Adrenal gland (tissue), 12 donors: Measurements from ENCODE around the gene RIC8A. TPM values are rescaled to one million over a fixed set of nuclear protein-coding genes. Genes with fewer than 3 reads are reported as not detected.

Source experiments
- DNase-seq, 7 donors: peaks; one replicate each; pipeline ENCODE4 v3.0.0-alpha.2; 2019 to 2020
- H3K27ac ChIP-seq, 5 donors: fragments of 200-600 bp; sonication (generic) in 4 of 5; 1 replicate in 3 of 5; 2 replicates in 2 of 5; pipeline versions ENCODE4 v1.5.1 to v1.8.0; 2016 to 2020; ENCODE audit warnings: mild to moderate bottlenecking in 1 of 5
- H3K27me3 ChIP-seq: fragments of 200-600 bp; 2 replicates; pipeline ENCODE4 v1.8.0; 2021
- H3K36me3 ChIP-seq, 2 donors: fragments of 200-600 bp; replicated peaks in 1 of 2; 1 replicate in 1 of 2; 2 replicates in 1 of 2; pipeline versions ENCODE4 v1.5.1 to v1.8.0; 2018 to 2022
- H3K4me1 ChIP-seq, 2 donors: fragments of 200-600 bp; replicated peaks in 1 of 2; 1 replicate in 1 of 2; 2 replicates in 1 of 2; pipeline versions ENCODE4 v1.5.1 to v1.8.0; 2018 to 2021
- H3K4me3 ChIP-seq, 4 donors: fragments of 200-600 bp; sonication (generic) in 3 of 4; one replicate each; pipeline ENCODE4 v1.5.1; 2016 to 2018
- H3K9me3 ChIP-seq, 3 donors: fragments of 200-600 bp; sonication (generic) in 1 of 3; replicated peaks in 1 of 3; 1 replicate in 2 of 3; 2 replicates in 1 of 3; pipeline versions ENCODE4 v1.5.1 to v1.8.0; 2016 to 2021
- POLR2A ChIP-seq, 2 donors: fragments of 450-650 bp; IDR thresholded peaks; one replicate each; pipeline ENCODE4 v1.6.1; 2017; ENCODE audit warnings: antibody characterized with exemption in 2 of 2, mild to moderate bottlenecking in 2 of 2, moderate library complexity in 1 of 2
- WGBS, 4 donors: extraction: QIAGEN DNeasy Blood & Tissue Kit in 2 of 4; methylation state at CpG; one replicate each; pipeline versions ENCODE4 v1.1.5 to v1.1.7; 2013 to 2017; 5-methylcytosine and 5-hydroxymethylcytosine counted together
- intact Hi-C, 2 donors: fragments of 100-400 bp; cut with DNase I; formaldehyde crosslinking; loops; one replicate each; pipeline versions ENCODE4 v1.14.1 to v1.15.0; 2022 to 2023
- polyA plus RNA-seq, 3 donors: library from polyadenylated mRNA; stranded (reverse); fragments of 200-250 nt in 2 of 3; fragments of 350-450 nt in 1 of 3; fragmentation: Illumina TruSeq in 1 of 3; extraction: RNeasy Lipid Tissue Mini Kit (QIAGEN cat#74804) in 1 of 3; gene quantifications; one replicate each; pipeline ENCODE4 v1.2.3, GENCODE V29; 2013 to 2014
- total RNA-seq, 9 donors: library from RNA; depleted of rRNA in 4 of 9; stranded (reverse); fragments of >200 nt in 4 of 9; fragments of 120-200 nt in 1 of 9; fragmentation: NEBNext Ultra II Directional in 1 of 9; extraction: Animal tissue kit (Norgen Biotek cat#: 25700) in 1 of 9; gene quantifications; one replicate each; pipeline versions ENCODE4 v1.1.0 to v1.2.4, GENCODE V29; 2013 to 2023
- TF ChIP-seq, protein P1 (sequence below), 6 experiments: fragments of 450-650 bp in 4 of 6; fragments of 200-600 bp in 2 of 6; sonication (generic) in 1 of 6; IDR thresholded peaks; 1 replicate in 5 of 6; 2 replicates in 1 of 6; pipeline versions ENCODE4 v1.5.1 to v1.8.0; 2016 to 2021; ENCODE audit warnings: antibody characterized with exemption in 6 of 6, mild to moderate bottlenecking in 2 of 6, moderate library complexity in 1 of 6
- donor health status: healthy with polysubstance abuse.
- donor health status: Bipolar disorder and iron deficiency.
- donor health status: DM: yes; HTN: yes; CAD: no.
- donor health status: DM: no; HTN: no; CAD: no.
- donor health status: DM: no; HTN: no; CAD: no.
- donor health status: DM: yes; HTN: yes; CAD: no.

RIC8A gene
- total and polyA plus RNA-seq, 12 donors: 60.9 to 105 (median 79.1) TPM

- 68 to 85% (median 78%) methylated on average over 6 to 7 of the region's 7 CpGs for WGBS, 4 donors
- TF ChIP-seq POLR2A (IDR thresholded peaks at IDR 0.05): no peak
- TF ChIP-seq, protein P1, sequence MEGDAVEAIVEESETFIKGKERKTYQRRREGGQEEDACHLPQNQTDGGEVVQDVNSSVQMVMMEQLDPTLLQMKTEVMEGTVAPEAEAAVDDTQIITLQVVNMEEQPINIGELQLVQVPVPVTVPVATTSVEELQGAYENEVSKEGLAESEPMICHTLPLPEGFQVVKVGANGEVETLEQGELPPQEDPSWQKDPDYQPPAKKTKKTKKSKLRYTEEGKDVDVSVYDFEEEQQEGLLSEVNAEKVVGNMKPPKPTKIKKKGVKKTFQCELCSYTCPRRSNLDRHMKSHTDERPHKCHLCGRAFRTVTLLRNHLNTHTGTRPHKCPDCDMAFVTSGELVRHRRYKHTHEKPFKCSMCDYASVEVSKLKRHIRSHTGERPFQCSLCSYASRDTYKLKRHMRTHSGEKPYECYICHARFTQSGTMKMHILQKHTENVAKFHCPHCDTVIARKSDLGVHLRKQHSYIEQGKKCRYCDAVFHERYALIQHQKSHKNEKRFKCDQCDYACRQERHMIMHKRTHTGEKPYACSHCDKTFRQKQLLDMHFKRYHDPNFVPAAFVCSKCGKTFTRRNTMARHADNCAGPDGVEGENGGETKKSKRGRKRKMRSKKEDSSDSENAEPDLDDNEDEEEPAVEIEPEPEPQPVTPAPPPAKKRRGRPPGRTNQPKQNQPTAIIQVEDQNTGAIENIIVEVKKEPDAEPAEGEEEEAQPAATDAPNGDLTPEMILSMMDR (IDR thresholded peaks at IDR 0.05): no peak
- no peaks in the 10 kb centered on the region for H3K9me3 ChIP-seq
- peak overlapping the region in 2 of 4 donors; percentile 92 to 98 for H3K4me3 ChIP-seq
- no peaks in the 10 kb centered on the region for H3K27me3 ChIP-seq
- peak in 3 of 7 donors; percentile 23 to 58 (median 28) for DNase-seq
- intact Hi-C loops: no loop called here
- peak overlapping the region in 1 of 5 donors; percentile 99 for H3K27ac ChIP-seq
- peaks cover 0 to 47% of the 10 kb centered on the region in 2 donors for H3K36me3 ChIP-seq
- H3K4me1 ChIP-seq: peaks cover 19 to 51% of the 10 kb centered on the region in 2 donors
Observed at GRCh38 chr11:206002-206384, 1.5 kb upstream of the RIC8A start.

DNA sequence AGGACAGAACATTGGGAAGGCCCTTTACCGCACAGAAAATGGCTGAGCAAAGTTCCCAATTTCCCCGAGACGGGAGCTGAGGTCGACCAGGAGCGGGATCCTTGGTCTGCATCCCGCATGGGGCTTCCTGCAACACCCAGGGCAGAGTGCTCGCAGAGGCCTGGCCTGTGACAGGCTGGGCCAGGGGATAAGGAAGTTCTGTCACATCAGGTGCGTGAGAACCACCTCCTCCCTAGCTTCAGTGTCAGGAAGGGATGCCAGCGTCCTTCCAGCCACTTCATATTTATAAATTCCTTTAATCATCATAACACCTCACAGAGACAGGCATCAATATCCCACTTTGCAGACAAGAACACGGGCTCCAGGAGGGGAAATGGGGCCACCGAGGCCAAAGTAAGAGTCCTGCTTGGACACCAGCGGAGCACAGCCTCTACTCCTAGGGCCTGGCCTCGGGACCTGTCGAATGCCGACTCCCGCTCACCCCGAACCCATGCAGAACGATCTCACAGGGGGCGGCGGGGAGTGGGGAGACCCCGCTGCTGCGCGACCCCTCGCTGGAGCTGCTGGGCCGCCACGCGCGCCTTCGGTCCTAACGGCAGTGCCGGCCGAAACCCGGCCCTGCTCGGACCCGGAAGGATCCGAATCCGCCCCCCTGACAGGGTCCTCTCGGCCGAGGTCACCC, 841 bp upstream of the RIC8A start:
- Histone ChIP-seq H3K4me1 (peaks cover 19 to 51% of the 10 kb centered on the region in 2 donors), H3K9me3 (no peaks in the 10 kb centered on the region), H3K4me3 (peak overlapping the region; percentile 9 to 98 (median 86)), H3K27me3 (no peaks in the 10 kb centered on the region), H3K36me3 (peaks cover 0 to 49% of the 10 kb centered on the region in 2 donors), H3K27ac (peak overlapping the region; percentile 97 to 99 (median 99))
- intact Hi-C loops: no loop called here
- WGBS, 4 donors: 2 to 4% (median 2%) methylated on average over 11 to 39 of the region's 39 CpGs
- peak in 5 of 7 donors; percentile 38 to 68 (median 44) for DNase-seq
- TF ChIP-seq, protein P1 (IDR thresholded peaks at IDR 0.05): no peak
- no peak for TF ChIP-seq POLR2A (IDR thresholded peaks at IDR 0.05)

DNA sequence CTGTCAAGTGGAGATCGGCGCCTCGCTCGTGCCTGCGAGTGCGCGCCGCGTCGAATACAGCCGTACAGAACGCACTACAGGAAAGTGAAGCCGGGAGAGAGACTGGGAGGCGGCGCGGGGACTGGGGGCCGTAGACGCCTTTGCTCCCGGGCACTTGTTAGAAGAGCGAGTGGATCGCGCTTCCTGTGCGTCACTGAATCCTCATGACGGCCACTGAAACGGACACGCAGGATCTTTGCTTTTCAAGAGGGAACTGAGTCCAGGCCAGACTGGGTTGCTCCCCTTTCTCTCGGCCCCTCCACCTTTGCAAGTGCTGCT, 314 bp downstream of the RIC8A start:
- peaks cover 19 to 44% of the 10 kb centered on the region in 2 donors for H3K4me1 ChIP-seq
- intact Hi-C loops: no loop called here

DNA sequence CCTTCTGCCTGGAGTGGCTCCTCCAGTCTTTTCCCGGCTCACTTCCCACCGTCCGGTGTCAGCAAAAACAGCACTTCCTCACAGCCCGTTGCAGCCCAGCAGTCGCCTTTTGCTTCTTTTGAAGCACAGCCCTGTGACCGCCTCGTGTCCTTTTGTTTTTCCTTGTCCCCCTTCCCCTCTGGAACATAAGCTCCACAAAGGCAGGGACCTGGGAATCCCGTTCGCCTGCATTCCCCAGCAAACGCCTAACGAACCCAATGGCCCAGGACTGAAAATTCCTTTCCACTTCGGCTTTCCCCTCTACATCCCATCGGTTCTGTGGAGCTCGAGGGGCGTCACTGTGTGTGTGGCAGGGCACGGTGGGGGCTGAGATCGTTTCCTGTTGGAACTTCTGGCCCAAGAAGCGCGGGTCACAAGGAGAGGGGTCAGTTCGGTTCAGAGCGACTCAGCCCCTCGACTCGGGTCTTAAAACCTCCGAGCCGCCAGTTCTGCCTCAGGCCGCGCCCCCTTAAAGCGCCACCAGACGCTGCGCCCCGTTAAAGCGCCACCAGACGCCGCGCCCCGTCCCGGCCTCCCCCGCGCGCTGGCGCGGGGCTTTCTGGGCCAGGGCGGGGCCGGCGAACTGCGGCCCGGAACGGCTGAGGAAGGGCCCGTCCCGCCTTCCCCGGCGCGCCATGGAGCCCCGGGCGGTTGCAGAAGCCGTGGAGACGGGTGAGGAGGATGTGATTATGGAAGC, 841 bp downstream of the RIC8A start:
- Histone ChIP-seq H3K27me3 (no peaks in the 10 kb centered on the region), H3K36me3 (peaks cover 0 to 60% of the 10 kb centered on the region in 2 donors), H3K9me3 (no peaks in the 10 kb centered on the region), H3K27ac (peak overlapping the region; percentile 97 to 99 (median 99)), H3K4me3 (peak overlapping the region; percentile 36 to 98 (median 70)), H3K4me1 (peaks cover 19 to 44% of the 10 kb centered on the region in 2 donors)
- intact Hi-C loops: no loop called here
- TF ChIP-seq, protein P1 (IDR thresholded peaks at IDR 0.05): no peak
- peak; percentile 60 to 78 for TF ChIP-seq POLR2A (IDR thresholded peaks at IDR 0.05)
- DNase-seq: peak; percentile 75 to 89 (median 83)
- 0 to 1% (median 1%) methylated on average over 29 to 57 of the region's 57 CpGs for WGBS, 4 donors

More for the DNA sequence above, 314 bp downstream of the RIC8A start:
- H3K4me3 ChIP-seq: peak overlapping the region; percentile 36 to 98 (median 70)
- WGBS, 4 donors: 0 to 5% (median 0%) methylated on average over 4 to 27 of the region's 27 CpGs
- H3K27me3 ChIP-seq: no peaks in the 10 kb centered on the region
- peak overlapping the region; percentile 97 to 99 (median 99) for H3K27ac ChIP-seq
- TF ChIP-seq, protein P1 (IDR thresholded peaks at IDR 0.05): no peak
- no peak for TF ChIP-seq POLR2A (IDR thresholded peaks at IDR 0.05)
- no peaks in the 10 kb centered on the region for H3K9me3 ChIP-seq
- peaks cover 0 to 60% of the 10 kb centered on the region in 2 donors for H3K36me3 ChIP-seq
- peak in 6 of 7 donors; percentile 60 to 85 (median 64) for DNase-seq
